H9 (cell line): ENCODE data around the gene ASPHD1. TPM values are rescaled to one million over a fixed set of nuclear protein-coding genes. Genes with fewer than 3 reads are reported as not detected.

ENCODE experiments used
- DNase-seq: peaks from one replicate; pipeline ENCODE4 v3.0.0-alpha.2; 2017
- H2AFZ ChIP-seq: one replicate; pipeline ENCODE4 v1.6.1; 2013; ENCODE audit warnings: mild to moderate bottlenecking, low read length, control low read depth, moderate library complexity
- H2AK5ac ChIP-seq: 2 replicates; pipeline ENCODE4 v1.6.1; 2013; ENCODE audit warnings: low read length, control low read depth, mixed read lengths; ENCODE audit not compliant: insufficient read length
- H2BK120ac ChIP-seq: one replicate; pipeline ENCODE4 v1.6.1; 2013; ENCODE audit warnings: low read depth, mild to moderate bottlenecking, low read length, control low read depth, inconsistent platforms; ENCODE audit not compliant: poor library complexity, severe bottlenecking
- H2BK12ac ChIP-seq: 2 replicates; pipeline ENCODE4 v1.6.1; 2013; ENCODE audit warnings: low read length, control low read depth, mixed read lengths, low read depth; ENCODE audit not compliant: insufficient read length
- H2BK15ac ChIP-seq: 2 replicates; pipeline ENCODE4 v1.6.1; 2013; ENCODE audit warnings: low read depth, low read length, control low read depth
- H2BK20ac ChIP-seq: one replicate; pipeline ENCODE4 v1.6.1; 2013; ENCODE audit warnings: low read depth, mild to moderate bottlenecking, low read length, control low read depth, inconsistent platforms; ENCODE audit not compliant: poor library complexity, severe bottlenecking
- H2BK5ac ChIP-seq: 2 replicates; pipeline ENCODE4 v1.6.1; 2013; ENCODE audit warnings: low read length, control low read depth, mixed read lengths; ENCODE audit not compliant: insufficient read length
- H3K14ac ChIP-seq: 2 replicates; pipeline ENCODE4 v1.6.1; 2013; ENCODE audit warnings: low read length, control low read depth; ENCODE audit not compliant: insufficient read depth
- H3K18ac ChIP-seq: 2 replicates; pipeline ENCODE4 v1.6.1; 2013; ENCODE audit warnings: low read depth, mild to moderate bottlenecking, mixed read lengths, low read length, control low read depth; ENCODE audit not compliant: insufficient read length
- H3K23ac ChIP-seq: 2 replicates; pipeline ENCODE4 v1.6.1; 2013; ENCODE audit warnings: low read length, control low read depth, mixed read lengths, low read depth; ENCODE audit not compliant: insufficient read length
- H3K23me2 ChIP-seq: 2 replicates; pipeline ENCODE4 v1.6.1; 2013; ENCODE audit warnings: low read depth, mild to moderate bottlenecking, mixed read lengths, low read length, control low read depth; ENCODE audit not compliant: insufficient read length, poor library complexity, severe bottlenecking
- H3K27ac ChIP-seq: 2 replicates; pipeline ENCODE4 v1.5.1; 2013; ENCODE audit warnings: low read length, control low read depth, mixed read lengths, low read depth; ENCODE audit not compliant: insufficient read length
- H3K27me3 ChIP-seq: 2 replicates; pipeline ENCODE4 v1.6.1; 2013; ENCODE audit warnings: low read length, control low read depth, inconsistent platforms; ENCODE audit not compliant: insufficient read depth
- H3K4ac ChIP-seq: 2 replicates; pipeline ENCODE4 v1.6.1; 2013; ENCODE audit warnings: low read depth, mild to moderate bottlenecking, control low read depth, inconsistent platforms, low read length, moderate library complexity
- H3K4me1 ChIP-seq: 2 replicates; pipeline ENCODE4 v1.6.1; 2013; ENCODE audit warnings: low read length, control low read depth, inconsistent platforms; ENCODE audit not compliant: insufficient read depth
- H3K4me2 ChIP-seq: 2 replicates; pipeline ENCODE4 v1.6.1; 2013; ENCODE audit warnings: low read length, control low read depth, mixed read lengths; ENCODE audit not compliant: insufficient read length, insufficient read depth
- H3K56ac ChIP-seq: 2 replicates; pipeline ENCODE4 v1.6.1; 2013; ENCODE audit warnings: low read depth, mild to moderate bottlenecking, mixed read lengths, low read length, control low read depth; ENCODE audit not compliant: insufficient read length
- H3K79me1 ChIP-seq: 2 replicates; pipeline ENCODE4 v1.6.1; 2013; ENCODE audit warnings: low read depth, mild to moderate bottlenecking, moderate library complexity, low read length, control low read depth, inconsistent platforms; ENCODE audit not compliant: insufficient read depth, poor library complexity, severe bottlenecking
- H3K79me2 ChIP-seq: 2 replicates; pipeline ENCODE4 v1.6.1; 2013; ENCODE audit warnings: low read length, control low read depth, inconsistent platforms; ENCODE audit not compliant: insufficient read depth
- H3K9ac ChIP-seq: 2 replicates; pipeline ENCODE4 v1.6.1; 2013; ENCODE audit warnings: low read length, control low read depth, mixed read lengths; ENCODE audit not compliant: insufficient read length; ENCODE audit errors: extremely low read depth
- H3K9me3 ChIP-seq: one replicate; pipeline ENCODE4 v1.6.1; 2013; ENCODE audit warnings: low read depth, low read length, inconsistent platforms; ENCODE audit not compliant: control insufficient read depth
- H3T11ph ChIP-seq: one replicate; pipeline ENCODE4 v1.6.1; 2013; ENCODE audit warnings: mild to moderate bottlenecking, low read length, control low read depth, inconsistent platforms
- H4K20me1 ChIP-seq: one replicate; pipeline ENCODE4 v1.6.1; 2013; ENCODE audit not compliant: control insufficient read depth, insufficient read length, insufficient read depth
- H4K5ac ChIP-seq: 2 replicates; pipeline ENCODE4 v1.6.1; 2013; ENCODE audit warnings: low read depth, mild to moderate bottlenecking, mixed read lengths, low read length, control low read depth; ENCODE audit not compliant: insufficient read length
- H4K8ac ChIP-seq: replicated peaks from 2 replicates; pipeline ENCODE4 v1.6.1; 2013; ENCODE audit warnings: low read length, control low read depth, mixed read lengths, low read depth; ENCODE audit not compliant: insufficient read length
- H4K91ac ChIP-seq: 2 replicates; pipeline ENCODE4 v1.6.1; 2013; ENCODE audit warnings: low read depth, mild to moderate bottlenecking, moderate library complexity, mixed read lengths, low read length, control low read depth; ENCODE audit not compliant: insufficient read length
- H3K27ac Mint-ChIP-seq, 3 experiments: 2 replicates in 2 of 3; 3 replicates in 1 of 3; pipeline ENCODE4 v1.8.0; 2020 to 2021; ENCODE audit warnings: mixed read lengths in 3 of 3, mild to moderate bottlenecking in 1 of 3, moderate library complexity in 1 of 3
- H3K27me3 Mint-ChIP-seq: 2 replicates; pipeline ENCODE4 v1.8.0; 2021; ENCODE audit warnings: low read depth, mild to moderate bottlenecking, moderate library complexity, mixed read lengths
- H3K36me3 Mint-ChIP-seq, 3 experiments: 2 replicates in 2 of 3; 3 replicates in 1 of 3; pipeline ENCODE4 v1.8.0; 2020 to 2021; ENCODE audit warnings: low read depth in 3 of 3, mixed read lengths in 3 of 3; ENCODE audit not compliant: insufficient read depth in 1 of 3
- H3K4me1 Mint-ChIP-seq, 2 experiments: 2 replicates each; pipeline ENCODE4 v1.8.0; 2020; ENCODE audit warnings: mixed read lengths in 2 of 2
- H3K4me3 Mint-ChIP-seq, 2 experiments: 2 replicates in 1 of 2; 3 replicates in 1 of 2; pipeline ENCODE4 v1.8.0; 2020 to 2021; ENCODE audit warnings: mild to moderate bottlenecking in 2 of 2, mixed read lengths in 2 of 2, moderate library complexity in 1 of 2
- H3K9me3 Mint-ChIP-seq, 2 experiments: 2 replicates in 1 of 2; 3 replicates in 1 of 2; pipeline ENCODE4 v1.8.0; 2020; ENCODE audit warnings: mild to moderate bottlenecking in 2 of 2, mixed read lengths in 2 of 2, moderate library complexity in 1 of 2
- WGBS: extraction: QIAGEN DNeasy Blood & Tissue Kit; methylation state at CpG from one replicate; pipeline ENCODE4 v1.1.7; 2013; ENCODE audit warnings: missing lambda C conversion rate, low lambda C conversion rate, mixed read lengths; ENCODE audit not compliant: insufficient read length; ENCODE audit errors: extremely low coverage; 5-methylcytosine and 5-hydroxymethylcytosine counted together
- total RNA-seq: library from RNA; stranded (reverse); gene quantifications from 2 replicates; pipeline ENCODE4 v1.2.1, GENCODE V29; 2021
- TF ChIP-seq, protein P1 (sequence below): fragments of 200-600 bp; sonication (generic); conservative IDR thresholded peaks from 3 replicates; pipeline ENCODE4 v1.8.0; 2021; ENCODE audit warnings: antibody characterized with exemption, mild to moderate bottlenecking

The ASPHD1 gene
- total RNA-seq, 1 experiment from 2014 or later: 16.7 TPM

DNA sequence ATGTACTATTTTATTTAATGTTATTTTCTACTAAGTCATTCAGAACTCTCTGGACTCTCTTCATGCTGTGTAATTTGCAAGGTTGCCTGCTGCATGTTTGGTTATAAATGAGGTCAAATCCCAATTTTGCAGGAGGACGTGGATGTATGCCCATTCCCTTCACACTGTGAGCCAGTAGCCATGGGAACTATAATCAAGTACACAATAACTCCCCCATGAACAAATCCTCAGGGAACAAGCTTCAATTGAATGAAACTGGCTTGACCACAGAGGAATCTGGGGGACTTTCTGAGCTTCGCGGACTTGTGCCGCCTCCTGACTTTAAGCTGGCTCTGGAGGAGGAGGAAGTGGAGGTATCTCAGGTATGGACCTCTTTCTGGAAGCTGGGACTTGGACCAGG, 40.4 kb downstream of the ASPHD1 start:
- Mint-ChIP-seq H3K9me3 (peaks cover 0 to 4% of the 10 kb centered on the region in 2 experiments; a peak in 3 of 5 replicates), H3K4me1 (peaks cover 8 to 10% of the 10 kb centered on the region in 2 experiments), H3K27me3 (peaks cover 10% of the 10 kb centered on the region), H3K27ac (no peak overlapping the region), H3K36me3 (no peaks in the 10 kb centered on the region; a peak in 1 of 7 replicates), H3K4me3 (no peak overlapping the region)
- Histone ChIP-seq H3K4me2 (no peak overlapping the region), H4K91ac (no peak overlapping the region), H4K5ac (no peak overlapping the region), H3K56ac (no peak overlapping the region), H3T11ph (no peak overlapping the region), H3K23ac (no peak overlapping the region), H2AK5ac (no peak overlapping the region), H2BK5ac (no peak overlapping the region), H4K8ac (no peak overlapping the region), H3K9me3 (no peaks in the 10 kb centered on the region), H4K20me1 (no peaks in the 10 kb centered on the region), H2BK15ac (no peak overlapping the region), H2AFZ (no peak overlapping the region), H2BK120ac (no peak overlapping the region), H3K14ac (no peak overlapping the region), H3K4me1 (no peaks in the 10 kb centered on the region), H3K79me1 (no peaks in the 10 kb centered on the region), H2BK12ac (no peak overlapping the region), H3K27me3 (no peaks in the 10 kb centered on the region), H3K9ac (no peak overlapping the region), H3K79me2 (no peaks in the 10 kb centered on the region), H3K23me2 (no peaks in the 10 kb centered on the region), H3K4ac (no peak overlapping the region), H3K27ac (no peak overlapping the region), H2BK20ac (no peak overlapping the region), H3K18ac (no peak overlapping the region)
- no peak for DNase-seq
- TF ChIP-seq, protein P1, sequence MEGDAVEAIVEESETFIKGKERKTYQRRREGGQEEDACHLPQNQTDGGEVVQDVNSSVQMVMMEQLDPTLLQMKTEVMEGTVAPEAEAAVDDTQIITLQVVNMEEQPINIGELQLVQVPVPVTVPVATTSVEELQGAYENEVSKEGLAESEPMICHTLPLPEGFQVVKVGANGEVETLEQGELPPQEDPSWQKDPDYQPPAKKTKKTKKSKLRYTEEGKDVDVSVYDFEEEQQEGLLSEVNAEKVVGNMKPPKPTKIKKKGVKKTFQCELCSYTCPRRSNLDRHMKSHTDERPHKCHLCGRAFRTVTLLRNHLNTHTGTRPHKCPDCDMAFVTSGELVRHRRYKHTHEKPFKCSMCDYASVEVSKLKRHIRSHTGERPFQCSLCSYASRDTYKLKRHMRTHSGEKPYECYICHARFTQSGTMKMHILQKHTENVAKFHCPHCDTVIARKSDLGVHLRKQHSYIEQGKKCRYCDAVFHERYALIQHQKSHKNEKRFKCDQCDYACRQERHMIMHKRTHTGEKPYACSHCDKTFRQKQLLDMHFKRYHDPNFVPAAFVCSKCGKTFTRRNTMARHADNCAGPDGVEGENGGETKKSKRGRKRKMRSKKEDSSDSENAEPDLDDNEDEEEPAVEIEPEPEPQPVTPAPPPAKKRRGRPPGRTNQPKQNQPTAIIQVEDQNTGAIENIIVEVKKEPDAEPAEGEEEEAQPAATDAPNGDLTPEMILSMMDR: no peak
- WGBS: no CpG with 5 or more reads among the region's 4 CpGs
